Measurements from ENCODE around the gene SLC2A4.
"Not testable (repeated sequence)": the region's sequence is repeated elsewhere in the genome, so short reads cannot be mapped to it uniquely, and the experiment has no call there.

Gene SLC2A4

DNA sequence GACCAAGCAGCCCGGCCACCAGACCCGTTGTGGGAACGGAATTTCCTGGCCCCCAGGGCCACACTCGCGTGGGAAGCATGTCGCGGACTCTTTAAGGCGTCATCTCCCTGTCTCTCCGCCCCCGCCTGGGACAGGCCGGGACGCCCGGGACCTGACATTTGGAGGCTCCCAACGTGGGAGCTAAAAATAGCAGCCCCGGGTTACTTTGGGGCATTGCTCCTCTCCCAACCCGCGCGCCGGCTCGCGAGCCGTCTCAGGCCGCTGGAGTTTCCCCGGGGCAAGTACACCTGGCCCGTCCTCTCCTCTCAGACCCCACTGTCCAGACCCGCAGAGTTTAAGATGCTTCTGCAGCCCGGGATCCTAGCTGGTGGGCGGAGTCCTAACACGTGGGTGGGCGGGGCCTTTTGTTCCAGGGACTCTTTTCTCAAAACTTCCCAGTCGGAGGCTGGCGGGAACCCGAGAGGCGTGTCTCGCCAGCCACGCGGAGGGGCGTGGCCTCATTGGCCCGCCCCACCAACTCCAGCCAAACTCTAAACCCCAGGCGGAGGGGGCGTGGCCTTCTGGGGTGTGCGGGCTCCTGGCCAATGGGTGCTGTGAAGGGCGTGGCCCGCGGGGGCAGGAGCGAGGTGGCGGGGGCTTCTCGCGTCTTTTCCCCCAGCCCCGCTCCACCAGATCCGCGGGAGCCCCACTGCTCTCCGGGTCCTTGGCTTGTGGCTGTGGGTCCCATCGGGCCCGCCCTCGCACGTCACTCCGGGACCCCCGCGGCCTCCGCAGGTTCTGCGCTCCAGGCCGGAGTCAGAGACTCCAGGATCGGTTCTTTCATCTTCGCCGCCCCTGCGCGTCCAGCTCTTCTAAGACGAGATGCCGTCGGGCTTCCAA is at the start of gene SLC2A4:
Gene SLC2A4 (plus strand): TSS at position 645 of the 879 bp plus-strand sequence. CDS start 217 bp downstream, at position 862.
- peak; percentile 66 for DNase-seq (ENCODE audit: low read depth)

DNA sequence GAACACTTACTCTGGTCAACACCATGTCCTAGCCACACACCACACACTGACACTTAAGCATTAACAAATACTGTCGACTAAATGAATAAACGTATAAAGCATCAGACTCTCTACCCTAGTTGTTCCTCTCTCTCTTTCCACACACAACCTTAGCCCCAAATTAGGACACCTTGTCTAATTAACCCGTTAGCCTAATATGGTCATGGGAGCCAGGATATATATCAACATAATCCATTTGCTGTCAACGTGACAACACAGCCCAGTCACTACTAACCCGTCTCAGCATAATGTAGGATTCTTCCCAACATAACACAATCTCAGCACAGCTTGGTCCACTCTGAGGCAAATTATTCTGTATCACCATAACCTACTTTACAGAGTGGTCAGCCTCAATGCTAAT is 49.4 kb upstream of the SLC2A4 start:
- DNase-seq (ENCODE audit: low read depth), result no peak

DNA sequence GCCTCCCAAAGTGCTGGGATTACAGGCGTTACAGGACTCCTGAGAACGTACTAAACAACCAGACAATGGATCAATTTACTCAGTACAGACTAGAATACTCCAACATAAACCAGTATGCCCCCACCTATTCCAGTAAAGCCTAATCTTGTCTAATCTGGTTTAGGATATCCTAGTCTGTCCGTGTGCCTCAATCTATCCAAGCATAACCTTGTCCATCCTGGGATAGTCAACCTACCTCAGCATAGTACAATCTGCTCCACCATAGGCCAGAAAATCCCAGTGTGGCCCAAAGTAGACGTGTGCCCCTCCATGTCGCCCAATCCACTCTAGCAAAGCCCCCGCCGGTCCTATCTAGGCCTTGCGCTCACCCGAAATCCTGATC is 47.8 kb upstream of the SLC2A4 start:
- no peak for DNase-seq (ENCODE audit: low read depth)

DNA sequence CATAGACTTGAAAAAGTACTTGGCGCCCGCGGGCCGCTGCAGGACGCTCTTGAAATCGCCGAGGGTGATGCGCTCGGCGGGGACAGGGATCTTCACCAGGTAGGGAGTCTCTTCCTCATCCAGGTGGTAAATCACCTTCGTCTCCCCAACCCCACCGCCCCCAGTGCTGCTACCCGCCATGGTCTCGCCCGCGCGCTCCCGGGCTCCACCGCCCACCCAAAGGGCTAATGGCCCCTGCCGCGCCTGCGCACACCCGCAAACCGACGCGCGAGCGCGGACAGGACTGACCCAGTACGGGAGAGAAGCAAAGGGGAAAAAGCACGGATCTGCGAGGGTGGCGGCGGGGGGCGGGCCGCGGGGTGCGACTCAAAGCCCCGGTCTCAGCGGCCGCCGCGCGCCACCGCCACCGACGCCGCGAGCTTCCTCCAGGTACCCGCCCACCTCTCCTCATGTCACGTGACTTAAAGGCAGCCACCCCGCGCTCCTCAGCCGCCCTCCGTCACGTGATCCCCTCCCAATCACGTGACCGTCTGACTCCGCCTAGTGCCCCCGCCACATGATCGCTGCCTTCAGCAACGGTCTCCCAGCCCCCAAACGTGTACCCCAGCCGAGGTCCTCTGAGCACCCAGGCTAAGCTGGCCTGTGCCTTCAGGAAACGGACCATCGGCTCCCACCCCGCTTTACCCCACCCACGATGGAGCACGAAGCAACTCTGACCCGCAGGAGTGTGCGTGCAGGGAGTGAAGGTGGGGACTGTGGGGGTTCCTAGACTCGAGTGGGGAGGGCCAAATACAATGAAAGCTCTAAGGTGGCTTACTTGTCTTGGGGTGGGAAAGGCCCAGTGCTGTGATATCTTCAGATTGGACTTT is 47.2 kb upstream of the SLC2A4 start, which contains the start of gene DVL2:
Gene DVL2 (minus strand): TSS at position 435 of the 869 bp plus-strand sequence. CDS start 255 bp downstream, at position 180.
- no peak for DNase-seq (ENCODE audit: low read depth)

DNA sequence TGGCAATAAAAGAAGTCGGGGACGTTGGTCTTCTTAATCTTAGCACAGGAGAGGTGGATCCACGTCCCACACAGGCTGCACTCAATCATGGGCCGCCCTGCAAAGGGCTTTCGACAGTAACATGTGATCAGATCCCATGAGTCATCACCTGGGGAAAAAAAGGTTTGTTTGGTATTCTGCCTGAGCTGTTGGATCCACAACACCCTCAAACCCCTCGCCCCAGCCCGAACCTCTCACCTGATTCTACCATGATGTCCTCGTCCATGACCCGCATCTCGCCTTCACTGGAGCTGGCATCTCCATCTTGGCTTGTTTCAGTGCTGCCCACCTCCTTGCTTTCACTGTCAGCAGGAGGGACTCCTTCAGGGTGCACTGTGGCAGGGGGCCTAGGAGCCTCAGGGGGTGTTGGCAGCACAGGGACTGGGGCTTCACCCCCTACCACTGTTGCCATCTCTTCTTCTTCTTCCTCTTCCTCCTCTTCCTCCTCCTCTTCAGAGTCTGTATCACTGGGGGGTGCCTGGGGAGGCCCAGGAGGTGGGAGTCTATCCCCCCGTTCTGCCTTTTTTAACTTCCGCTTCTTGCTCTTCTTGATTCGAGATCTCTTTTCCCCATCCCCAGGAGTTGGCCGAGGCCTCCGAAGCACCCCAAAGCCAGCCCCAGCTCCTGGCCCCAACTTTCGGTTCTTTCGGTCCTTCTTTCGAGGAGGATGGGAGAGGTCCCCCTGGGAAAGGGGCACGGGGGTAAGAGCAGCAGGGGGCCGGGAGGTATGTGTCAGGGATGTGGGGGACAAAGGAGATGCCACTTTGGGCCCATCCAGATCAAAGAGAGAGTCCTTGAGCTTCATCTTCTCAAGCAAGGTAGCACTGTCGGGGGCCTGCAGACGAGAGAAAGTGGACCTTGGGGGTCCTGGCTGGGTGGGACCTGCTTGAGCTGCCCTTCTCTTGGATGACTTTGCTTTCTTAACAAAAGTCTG is 45.5 kb upstream of the SLC2A4 start:
- DNase-seq (ENCODE audit: low read depth), result no peak

DNA sequence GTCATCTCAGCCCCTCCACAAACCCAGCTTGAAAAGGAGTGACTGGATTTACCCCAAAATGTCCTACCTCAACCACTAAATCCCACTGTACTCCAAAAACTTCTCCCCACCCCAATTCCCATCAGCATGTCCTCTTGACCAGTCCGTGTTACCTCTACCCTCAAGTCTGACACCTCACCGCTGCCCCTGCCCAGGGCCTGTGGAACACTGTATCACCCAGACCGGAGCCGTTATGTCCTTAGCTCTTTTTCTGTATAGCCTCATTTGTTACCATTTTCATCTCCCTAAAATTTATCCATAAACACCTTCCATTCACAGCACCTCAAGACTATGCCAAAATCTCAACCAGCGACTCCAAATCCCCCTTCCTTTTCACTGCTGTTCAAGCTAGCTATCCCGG is 44.7 kb upstream of the SLC2A4 start:
- DNase-seq (ENCODE audit: low read depth), result no peak

DNA sequence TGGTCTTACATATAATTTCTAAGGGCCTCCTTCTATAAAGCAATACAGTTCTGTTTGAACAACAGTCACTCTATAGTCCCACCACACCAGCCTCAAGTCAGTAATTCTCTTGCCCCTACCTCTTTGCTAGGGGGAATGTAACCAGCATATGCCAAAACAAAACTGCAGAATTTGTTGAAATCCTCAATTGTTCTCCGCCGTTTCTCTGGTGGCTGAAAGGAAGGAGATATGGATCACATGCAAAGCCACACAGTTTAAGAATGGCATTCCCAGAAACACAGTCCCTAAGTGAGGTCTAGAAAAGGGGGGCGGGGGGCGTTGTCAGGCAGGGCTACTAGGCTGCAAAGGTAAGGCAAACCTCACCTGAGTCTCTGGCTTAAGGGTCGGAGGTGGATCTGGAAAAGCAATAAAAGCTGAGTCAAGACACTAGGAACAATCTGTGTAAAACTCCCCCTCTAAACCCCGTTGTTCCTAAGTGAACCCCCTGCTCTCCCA is 44.2 kb upstream of the SLC2A4 start:
- no peak for DNase-seq (ENCODE audit: low read depth)

DNA sequence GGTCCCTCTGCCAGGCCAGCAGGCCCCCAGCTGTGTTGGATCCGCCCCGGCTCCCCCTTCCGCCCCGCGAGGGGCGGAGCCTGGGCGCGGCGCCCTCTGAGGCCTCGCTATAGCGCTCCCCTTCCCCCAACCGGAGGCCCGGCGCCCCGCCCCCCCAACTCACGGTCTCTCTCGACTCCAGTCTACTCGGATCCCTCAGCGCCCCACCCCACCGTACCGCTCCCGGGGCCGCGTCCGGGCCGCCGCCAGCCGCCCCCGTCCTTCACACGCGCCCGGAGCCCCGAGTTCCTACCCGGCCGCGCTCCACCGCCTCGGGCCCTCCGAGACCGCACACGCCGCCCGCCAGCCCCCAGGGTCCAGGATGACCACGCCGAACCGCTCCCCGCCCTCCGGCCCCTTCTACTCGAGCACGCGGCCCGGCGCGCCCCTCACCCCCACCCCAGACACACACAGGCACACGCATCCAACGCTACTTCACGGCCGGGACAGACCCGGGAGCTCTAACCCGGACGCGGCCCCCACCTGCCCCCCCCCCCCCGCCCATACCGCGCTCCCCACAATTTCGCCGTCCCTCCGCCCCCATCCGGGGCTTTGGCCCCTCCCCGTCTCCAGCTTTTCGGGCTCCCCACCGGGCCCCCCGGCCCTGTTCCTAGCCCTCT is 43.6 kb upstream of the SLC2A4 start:
- DNase-seq (ENCODE audit: low read depth), result no peak

- no peak for DNase-seq (ENCODE audit: low read depth)
Observed at GRCh38 chr17:7238420-7239090, 43.0 kb upstream of the SLC2A4 start.

DNA sequence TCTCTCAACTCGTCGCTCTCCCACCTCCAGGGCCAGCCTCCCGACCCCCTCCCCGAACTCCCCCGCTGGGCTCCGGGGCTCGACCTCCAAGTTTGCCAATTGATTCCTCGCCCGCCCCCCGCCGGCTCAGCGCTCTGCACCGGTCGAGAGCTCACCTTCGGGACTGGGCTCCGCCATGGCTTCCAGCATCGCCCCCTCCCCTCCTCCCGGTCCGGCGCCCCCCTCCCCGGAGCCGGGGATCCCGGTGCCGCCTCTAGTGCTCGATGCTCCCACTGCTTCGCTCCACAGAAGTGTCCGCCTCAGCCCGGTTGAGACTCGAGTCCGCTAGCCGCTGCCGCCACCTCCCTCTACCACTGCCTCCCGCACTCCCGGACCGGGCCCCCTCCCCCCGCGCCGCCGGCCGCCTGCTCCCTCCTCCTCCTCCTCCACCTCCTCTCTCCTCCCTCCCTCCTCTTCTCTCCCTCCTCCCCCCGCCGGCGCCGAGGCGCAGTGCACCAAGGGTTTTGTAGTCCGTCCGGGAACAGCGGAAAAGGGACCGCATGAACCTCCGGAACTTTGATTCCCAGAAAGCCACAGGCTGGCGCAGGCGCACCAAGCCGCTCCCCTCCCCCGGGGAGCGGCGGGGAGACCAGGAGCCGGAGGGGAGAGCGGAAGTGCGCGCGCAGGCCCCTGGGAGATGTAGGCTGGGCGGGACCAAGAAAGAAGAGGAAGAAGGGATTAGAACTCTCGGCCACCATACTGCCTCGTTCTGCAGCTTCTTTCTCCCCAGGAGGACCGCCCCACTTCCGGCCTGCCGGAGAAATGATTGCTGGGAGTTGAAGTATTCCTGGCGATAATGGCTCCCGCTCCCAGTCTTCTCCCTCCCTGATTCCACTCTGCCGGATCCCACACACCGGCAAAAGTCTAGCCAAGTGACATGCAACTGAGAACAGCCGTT is 42.2 kb upstream of the SLC2A4 start, which contains the start of gene PHF23:
Gene PHF23 (minus strand): TSS at position 367 of the 937 bp plus-strand sequence. CDS start 178 bp downstream, at position 189.
- DNase-seq (ENCODE audit: low read depth), result peak; percentile 90

- no peak for DNase-seq (ENCODE audit: low read depth)
Observed at GRCh38 chr17:7240375-7240774, 41.1 kb upstream of the SLC2A4 start.

DNA sequence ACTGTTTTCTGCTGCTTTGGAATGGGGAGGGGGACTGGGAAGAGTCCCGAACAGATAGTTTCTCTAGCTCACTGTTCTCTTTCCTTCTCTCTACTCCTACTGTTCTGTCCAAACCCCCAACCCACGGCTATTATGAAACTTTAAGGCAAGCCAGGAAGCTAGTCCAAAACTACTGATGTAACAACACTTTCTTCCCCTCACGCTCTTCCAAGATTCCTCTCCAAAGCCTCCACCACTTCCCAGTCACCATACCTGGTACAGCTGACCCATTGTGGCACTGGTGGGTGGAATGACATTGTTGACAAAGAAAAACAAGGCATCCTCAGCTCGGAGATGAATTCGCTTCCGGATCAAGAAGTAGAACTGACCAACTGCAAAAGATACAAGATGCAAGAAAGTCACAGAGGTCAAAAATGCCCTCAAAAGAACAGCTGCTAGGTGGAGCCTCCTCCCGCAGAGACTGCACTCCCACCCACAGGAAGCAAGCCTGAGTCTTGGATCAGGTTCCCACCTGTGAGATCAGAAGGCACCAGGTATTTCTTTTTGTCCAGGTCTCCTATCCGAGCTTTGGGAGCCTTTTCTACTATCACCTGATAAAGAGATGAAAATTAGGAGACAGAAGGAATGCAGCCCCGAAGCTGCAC is 40.3 kb upstream of the SLC2A4 start:
- no peak for DNase-seq (ENCODE audit: low read depth)

DNA sequence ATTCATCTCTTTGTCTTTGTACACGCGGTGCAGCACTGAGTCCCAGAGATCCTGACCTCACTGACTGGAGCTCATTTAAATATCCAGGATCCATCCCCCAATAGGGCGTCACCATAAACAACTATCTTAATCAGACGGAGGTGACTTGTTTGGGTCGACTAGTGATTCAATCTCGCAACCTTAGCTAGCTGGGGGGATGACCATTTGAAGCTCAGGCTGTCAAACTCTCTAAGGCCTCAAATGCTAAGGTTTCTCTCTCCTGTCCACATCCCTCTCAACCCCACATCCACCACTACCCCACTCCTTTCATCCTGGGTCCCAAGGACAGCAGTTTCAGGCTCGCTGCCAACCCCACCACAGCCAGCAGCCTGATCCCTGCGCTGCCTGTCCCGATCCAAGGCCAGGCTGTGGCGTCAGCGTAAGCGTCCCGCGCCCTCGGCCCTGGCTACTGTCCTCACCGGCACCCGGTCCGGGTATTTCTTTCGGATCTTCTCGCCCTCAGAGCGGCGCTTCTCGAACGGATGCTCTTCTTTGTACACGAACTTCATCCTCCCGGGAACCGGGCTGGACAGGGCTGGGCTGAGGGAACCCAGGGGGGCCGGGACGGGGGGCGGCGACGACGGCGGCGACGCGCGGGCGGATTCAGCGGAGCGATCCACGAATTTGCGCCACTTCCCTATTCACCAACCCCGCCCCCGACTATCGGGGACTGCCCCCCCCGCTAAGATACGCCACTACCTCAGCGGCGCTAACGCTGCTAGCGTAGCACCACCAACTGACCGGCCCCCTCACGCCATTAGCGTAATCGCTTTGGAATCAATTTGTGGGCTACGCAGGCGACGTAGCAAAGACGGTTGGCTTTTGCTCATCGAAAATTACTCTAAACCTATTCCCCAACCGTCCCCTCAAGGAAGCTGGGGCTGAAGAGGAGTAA is 39.5 kb upstream of the SLC2A4 start, which contains the start of gene GABARAP:
Gene GABARAP (minus strand): TSS at position 667 of the 934 bp plus-strand sequence. CDS start 119 bp downstream, at position 548.
- no peak for DNase-seq (ENCODE audit: low read depth)

- DNase-seq (ENCODE audit: low read depth), result peak; percentile 84
Observed at GRCh38 chr17:7242717-7243452, 38.6 kb upstream of the SLC2A4 start.

- no peak for DNase-seq (ENCODE audit: low read depth)
Observed at GRCh38 chr17:7243453-7243729, 38.1 kb upstream of the SLC2A4 start.

DNA sequence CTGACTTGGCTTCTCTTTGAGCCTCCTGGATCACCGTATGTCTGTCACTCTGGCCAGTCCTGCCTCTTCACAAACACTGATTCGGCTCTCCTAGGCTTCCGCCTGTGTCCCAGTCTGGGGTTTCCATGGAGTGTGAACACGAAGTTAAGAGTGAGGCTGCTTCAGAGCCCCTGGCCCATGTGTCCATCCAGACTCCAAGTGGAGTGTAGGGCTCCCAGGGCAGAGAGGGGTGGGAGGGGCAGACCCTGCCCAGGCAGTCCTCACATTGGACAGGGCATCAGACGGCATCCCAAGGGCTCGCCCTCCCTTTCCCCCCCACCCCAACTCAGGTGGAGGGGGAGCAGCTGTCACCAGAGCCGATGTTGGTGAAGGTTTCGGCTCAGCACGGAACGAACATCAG is 37.7 kb upstream of the SLC2A4 start:
- DNase-seq (ENCODE audit: low read depth), result not testable (repeated sequence)

GRCh38 chr17:7246779-7247178 is 34.7 kb upstream of the SLC2A4 start:
- no peak for DNase-seq (ENCODE audit: low read depth)
